GM12878 (cell line): ENCODE measurements around the gene THOC1.

ENCODE experiments used
- CTCF ChIP-seq, 3 experiments: IDR thresholded peaks in 2 of 3; conservative IDR thresholded peaks in 1 of 3; 2 replicates each; pipeline ENCODE4 v1.5.1; 2011; ENCODE audit warnings: low read depth in 3 of 3, low read length in 3 of 3, mild to moderate bottlenecking in 3 of 3, control low read depth in 2 of 3, moderate library complexity in 2 of 3, inconsistent platforms in 1 of 3, mixed read lengths in 1 of 3; ENCODE audit not compliant: control insufficient read depth in 2 of 3, insufficient read depth in 1 of 3; ENCODE audit errors: extremely low read depth in 1 of 3
- EGR1 ChIP-seq, 2 experiments: IDR thresholded peaks; 1 replicate in 1 of 2; 2 replicates in 1 of 2; pipeline ENCODE4 v1.6.1; 2011 to 2012; ENCODE audit warnings: low read depth in 2 of 2, low read length in 2 of 2, borderline replicate concordance in 1 of 2, mild to moderate bottlenecking in 1 of 2, moderate library complexity in 1 of 2
- FOXK2 ChIP-seq: fragments of 450-650 bp; IDR thresholded peaks from 2 replicates; pipeline ENCODE4 v1.6.1; 2017; ENCODE audit warnings: mild to moderate bottlenecking, moderate library complexity
- JUNB ChIP-seq: IDR thresholded peaks from 2 replicates; pipeline ENCODE4 v1.6.1; 2016; ENCODE audit warnings: antibody characterized with exemption, mild to moderate bottlenecking
- NFYB ChIP-seq: IDR thresholded peaks from 2 replicates; pipeline ENCODE4 v1.6.1; 2011; ENCODE audit warnings: low read depth, mild to moderate bottlenecking, low read length, improper control_type of control experiment, moderate library complexity; ENCODE audit not compliant: insufficient read depth
- NRF1 ChIP-seq: conservative IDR thresholded peaks from 2 replicates; pipeline ENCODE4 v1.6.1; 2011; ENCODE audit warnings: mild to moderate bottlenecking, low read depth, low read length, improper control_type of control experiment
- POLR2AphosphoS5 ChIP-seq: IDR thresholded peaks from 2 replicates; pipeline ENCODE4 v1.6.1; 2011; ENCODE audit warnings: mild to moderate bottlenecking, low read length, inconsistent platforms
- RAD21 ChIP-seq: IDR thresholded peaks from 2 replicates; pipeline ENCODE4 v1.6.1; 2011; ENCODE audit warnings: mild to moderate bottlenecking, low read depth, low read length, moderate library complexity; ENCODE audit not compliant: insufficient read depth
- RCOR1 ChIP-seq: conservative IDR thresholded peaks from 2 replicates; pipeline ENCODE4 v1.6.1; 2012; ENCODE audit warnings: low read depth, low read length, improper control_type of control experiment
- SIN3A ChIP-seq: IDR thresholded peaks from 2 replicates; pipeline ENCODE4 v1.6.1; 2012; ENCODE audit warnings: low read depth, low read length, improper control_type of control experiment
- WRNIP1 ChIP-seq: IDR thresholded peaks from 2 replicates; pipeline ENCODE4 v1.6.1; 2011; ENCODE audit warnings: low read depth, low read length, improper control_type of control experiment, borderline replicate concordance
- ZNF274 ChIP-seq: IDR thresholded peaks from one replicate; pipeline ENCODE4 v1.8.0; 2011; ENCODE audit not compliant: insufficient read length, insufficient read depth
- TF ChIP-seq, protein P1 (sequence below): fragments of 450-650 bp; formaldehyde crosslinking; IDR thresholded peaks from 2 replicates; pipeline ENCODE4 v1.4.0; 2022; ENCODE audit warnings: mild to moderate bottlenecking, moderate library complexity
- TF ChIP-seq, protein P2 (sequence below): IDR thresholded peaks from 2 replicates; pipeline ENCODE4 v1.6.1; 2012; ENCODE audit warnings: low read depth, low read length, improper control_type of control experiment

DNA sequence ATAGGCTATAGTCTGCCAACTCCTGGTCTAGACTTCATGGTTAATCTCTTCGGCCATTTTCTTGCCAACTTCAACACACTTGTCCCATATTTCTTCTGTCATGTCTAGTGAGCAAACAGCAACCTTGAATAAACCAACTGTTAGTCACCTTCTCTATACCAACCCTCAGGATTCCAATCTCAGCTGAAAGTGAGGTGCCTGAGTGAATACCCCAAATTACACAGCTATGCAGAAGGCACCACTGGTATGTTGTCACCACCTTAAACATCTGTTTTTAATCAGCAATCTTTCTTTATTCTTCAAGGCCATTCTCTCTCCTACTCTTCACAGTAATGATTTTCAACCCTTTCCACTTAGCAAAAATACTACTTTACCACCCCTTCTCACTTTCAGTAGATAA is 39.3 kb downstream of the THOC1 start:
- TF ChIP-seq NFYB = no peak
- TF ChIP-seq CTCF (IDR thresholded peaks at IDR 0.05 in 2 of 3, conservative IDR thresholded peaks at IDR 0.05 in 1 of 3; ENCODE audit: control insufficient read depth in 2 of 3, extremely low read depth in 1 of 3, insufficient read depth in 1 of 3, low read depth in 3 of 3, low read length in 3 of 3) = no peak
- TF ChIP-seq SIN3A = no peak
- TF ChIP-seq, protein P1, sequence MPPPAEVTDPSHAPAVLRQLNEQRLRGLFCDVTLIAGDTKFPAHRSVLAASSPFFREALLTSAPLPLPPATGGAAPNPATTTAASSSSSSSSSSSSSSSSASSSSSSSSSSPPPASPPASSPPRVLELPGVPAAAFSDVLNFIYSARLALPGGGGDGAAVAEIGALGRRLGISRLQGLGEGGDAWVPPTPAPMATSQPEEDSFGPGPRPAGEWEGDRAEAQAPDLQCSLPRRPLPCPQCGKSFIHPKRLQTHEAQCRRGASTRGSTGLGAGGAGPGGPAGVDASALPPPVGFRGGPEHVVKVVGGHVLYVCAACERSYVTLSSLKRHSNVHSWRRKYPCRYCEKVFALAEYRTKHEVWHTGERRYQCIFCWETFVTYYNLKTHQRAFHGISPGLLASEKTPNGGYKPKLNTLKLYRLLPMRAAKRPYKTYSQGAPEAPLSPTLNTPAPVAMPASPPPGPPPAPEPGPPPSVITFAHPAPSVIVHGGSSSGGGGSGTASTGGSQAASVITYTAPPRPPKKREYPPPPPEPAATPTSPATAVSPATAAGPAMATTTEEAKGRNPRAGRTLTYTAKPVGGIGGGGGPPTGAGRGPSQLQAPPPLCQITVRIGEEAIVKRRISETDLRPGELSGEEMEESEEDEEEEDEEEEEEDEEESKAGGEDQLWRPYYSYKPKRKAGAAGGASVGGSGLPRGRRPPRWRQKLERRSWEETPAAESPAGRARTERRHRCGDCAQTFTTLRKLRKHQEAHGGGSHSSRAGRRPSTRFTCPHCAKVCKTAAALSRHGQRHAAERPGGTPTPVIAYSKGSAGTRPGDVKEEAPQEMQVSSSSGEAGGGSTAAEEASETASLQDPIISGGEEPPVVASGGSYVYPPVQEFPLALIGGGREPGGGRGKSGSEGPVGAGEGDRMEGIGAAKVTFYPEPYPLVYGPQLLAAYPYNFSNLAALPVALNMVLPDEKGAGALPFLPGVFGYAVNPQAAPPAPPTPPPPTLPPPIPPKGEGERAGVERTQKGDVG (CRISPR knock-in tag) = no peak
- TF ChIP-seq ZNF274 = no peak
- TF ChIP-seq POLR2AphosphoS5 = no peak
- TF ChIP-seq JUNB = no peak
- no peak for TF ChIP-seq WRNIP1
- no peak for TF ChIP-seq EGR1 (IDR thresholded peaks at IDR 0.05; ENCODE audit: borderline replicate concordance in 1 of 2, low read depth in 2 of 2, low read length in 2 of 2)
- no peak for TF ChIP-seq NRF1
- no peak for TF ChIP-seq RAD21
- TF ChIP-seq RCOR1 = no peak
- TF ChIP-seq, protein P2, sequence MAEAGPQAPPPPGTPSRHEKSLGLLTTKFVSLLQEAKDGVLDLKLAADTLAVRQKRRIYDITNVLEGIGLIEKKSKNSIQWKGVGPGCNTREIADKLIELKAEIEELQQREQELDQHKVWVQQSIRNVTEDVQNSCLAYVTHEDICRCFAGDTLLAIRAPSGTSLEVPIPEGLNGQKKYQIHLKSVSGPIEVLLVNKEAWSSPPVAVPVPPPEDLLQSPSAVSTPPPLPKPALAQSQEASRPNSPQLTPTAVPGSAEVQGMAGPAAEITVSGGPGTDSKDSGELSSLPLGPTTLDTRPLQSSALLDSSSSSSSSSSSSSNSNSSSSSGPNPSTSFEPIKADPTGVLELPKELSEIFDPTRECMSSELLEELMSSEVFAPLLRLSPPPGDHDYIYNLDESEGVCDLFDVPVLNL = no peak
- no peak for TF ChIP-seq FOXK2
